ENCODE measurements around the gene ZBTB42.

GRCh38 chr14:104781271-104782077 lies 19.4 kb upstream of the ZBTB42 start:
- TF ChIP-seq, protein P1, sequence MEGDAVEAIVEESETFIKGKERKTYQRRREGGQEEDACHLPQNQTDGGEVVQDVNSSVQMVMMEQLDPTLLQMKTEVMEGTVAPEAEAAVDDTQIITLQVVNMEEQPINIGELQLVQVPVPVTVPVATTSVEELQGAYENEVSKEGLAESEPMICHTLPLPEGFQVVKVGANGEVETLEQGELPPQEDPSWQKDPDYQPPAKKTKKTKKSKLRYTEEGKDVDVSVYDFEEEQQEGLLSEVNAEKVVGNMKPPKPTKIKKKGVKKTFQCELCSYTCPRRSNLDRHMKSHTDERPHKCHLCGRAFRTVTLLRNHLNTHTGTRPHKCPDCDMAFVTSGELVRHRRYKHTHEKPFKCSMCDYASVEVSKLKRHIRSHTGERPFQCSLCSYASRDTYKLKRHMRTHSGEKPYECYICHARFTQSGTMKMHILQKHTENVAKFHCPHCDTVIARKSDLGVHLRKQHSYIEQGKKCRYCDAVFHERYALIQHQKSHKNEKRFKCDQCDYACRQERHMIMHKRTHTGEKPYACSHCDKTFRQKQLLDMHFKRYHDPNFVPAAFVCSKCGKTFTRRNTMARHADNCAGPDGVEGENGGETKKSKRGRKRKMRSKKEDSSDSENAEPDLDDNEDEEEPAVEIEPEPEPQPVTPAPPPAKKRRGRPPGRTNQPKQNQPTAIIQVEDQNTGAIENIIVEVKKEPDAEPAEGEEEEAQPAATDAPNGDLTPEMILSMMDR (tag by site-specific recombination; IDR thresholded peaks at IDR 0.05) = no peak
- TF ChIP-seq ZBTB20 (tag by site-specific recombination; IDR thresholded peaks at IDR 0.05) (no peak), YY1 (tag by site-specific recombination; IDR thresholded peaks at IDR 0.05) (no peak), ZBTB8A (tag by site-specific recombination; IDR thresholded peaks at IDR 0.05) (no peak), ZNF76 (tag by site-specific recombination; IDR thresholded peaks at IDR 0.05; ENCODE audit: borderline replicate concordance, low read depth) (no peak), ZNF561 (tag by site-specific recombination; IDR thresholded peaks at IDR 0.05; ENCODE audit: borderline replicate concordance) (no peak), BCL11A (tag by site-specific recombination; IDR thresholded peaks at IDR 0.05; ENCODE audit: low read depth) (no peak)

Data from HEK293 (cell line).